Measurements from ENCODE around the gene SYNE1.

SYNE1 gene

DNA sequence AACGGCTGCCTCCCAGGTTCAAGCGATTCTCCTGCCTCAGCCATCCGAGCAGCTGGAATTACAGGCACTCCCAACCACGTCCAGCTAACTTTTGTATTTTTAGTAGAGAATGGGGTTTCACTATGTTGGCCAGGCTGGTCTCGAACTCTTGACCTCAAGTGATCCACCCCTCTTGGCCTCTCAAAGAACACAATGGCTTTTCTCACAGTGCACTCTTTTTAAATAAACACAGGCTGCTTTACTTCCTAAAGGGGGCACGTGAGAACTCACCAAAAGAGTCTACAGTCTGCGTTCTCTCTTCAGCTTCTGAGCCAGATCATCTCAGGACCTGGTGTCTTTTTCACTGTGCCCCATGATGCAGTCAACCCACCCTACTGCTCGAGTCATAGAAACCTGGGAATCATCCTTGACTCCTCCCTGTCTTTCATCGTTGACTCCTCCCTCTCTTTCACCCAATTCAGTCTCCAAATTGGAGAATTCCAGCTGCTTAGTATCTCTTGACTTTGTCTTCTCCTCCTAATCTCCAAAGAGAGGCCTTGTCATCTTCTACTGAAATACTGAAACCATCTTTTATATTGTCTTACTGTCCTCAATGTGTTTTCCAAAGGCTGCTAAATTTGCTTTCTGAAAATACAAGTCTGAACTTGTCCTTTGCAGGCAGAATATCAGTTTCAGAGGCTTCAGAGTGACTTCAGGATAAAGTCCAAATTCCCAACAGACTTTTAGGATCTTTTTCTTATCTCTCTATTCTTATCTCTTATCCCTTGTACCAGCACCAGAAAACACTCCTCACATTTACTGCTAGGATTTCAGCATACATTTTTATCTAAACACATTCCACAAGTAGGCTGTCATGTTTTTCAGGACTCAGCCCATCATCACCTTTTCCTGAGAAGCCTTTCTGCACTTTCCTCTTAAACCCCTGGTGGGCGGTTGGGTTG is 323.4 kb downstream of the SYNE1 start:
- DNase-seq (ENCODE audit: low spot score), result peak; percentile 40

DNA sequence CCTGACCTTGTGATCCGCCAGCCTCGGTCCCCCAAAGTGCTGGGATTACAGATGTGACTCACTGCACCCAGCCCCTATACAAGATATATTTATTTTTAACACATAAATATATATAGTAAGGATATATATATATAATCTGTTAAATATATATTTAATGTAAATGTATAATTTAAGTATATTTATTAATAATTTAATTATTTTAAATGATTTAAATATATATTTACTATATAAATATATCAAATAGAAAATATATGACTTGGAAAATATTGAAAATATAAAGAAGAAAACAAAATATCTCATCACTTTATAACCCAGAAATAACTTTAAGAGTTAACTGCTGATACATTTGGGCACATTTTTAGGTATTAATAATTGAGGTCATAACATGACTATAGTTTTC is 324.7 kb downstream of the SYNE1 start:
- no peak for DNase-seq (ENCODE audit: low spot score)

DNA sequence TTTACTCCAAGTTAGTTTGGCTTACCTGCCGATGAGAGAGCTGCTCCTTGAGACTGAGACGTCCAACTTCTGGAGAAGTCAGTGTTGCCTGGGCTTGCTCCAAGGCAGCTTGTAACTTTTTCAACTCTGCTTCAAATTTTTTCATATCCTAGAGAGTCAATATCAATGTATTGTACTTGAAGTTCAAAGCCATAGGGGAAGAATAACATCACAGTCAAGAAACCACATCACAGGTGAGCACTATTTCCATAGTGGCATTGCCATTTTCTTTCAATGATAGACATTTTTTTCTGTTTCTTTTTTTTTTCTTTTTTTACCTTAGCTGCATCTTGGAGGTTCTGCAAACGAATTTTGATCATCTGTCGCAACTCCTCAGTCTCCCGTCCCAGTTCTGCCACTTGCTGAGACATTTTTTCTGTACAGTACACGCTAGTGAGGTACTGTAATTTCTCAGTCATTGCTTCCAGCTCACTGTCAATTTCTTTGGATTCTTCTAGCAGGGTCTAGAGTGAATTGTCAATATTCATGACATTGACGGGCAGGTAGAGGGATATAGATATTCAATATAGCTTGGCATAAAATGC is 326.7 kb downstream of the SYNE1 start:
- no peak for DNase-seq (ENCODE audit: low spot score)

DNA sequence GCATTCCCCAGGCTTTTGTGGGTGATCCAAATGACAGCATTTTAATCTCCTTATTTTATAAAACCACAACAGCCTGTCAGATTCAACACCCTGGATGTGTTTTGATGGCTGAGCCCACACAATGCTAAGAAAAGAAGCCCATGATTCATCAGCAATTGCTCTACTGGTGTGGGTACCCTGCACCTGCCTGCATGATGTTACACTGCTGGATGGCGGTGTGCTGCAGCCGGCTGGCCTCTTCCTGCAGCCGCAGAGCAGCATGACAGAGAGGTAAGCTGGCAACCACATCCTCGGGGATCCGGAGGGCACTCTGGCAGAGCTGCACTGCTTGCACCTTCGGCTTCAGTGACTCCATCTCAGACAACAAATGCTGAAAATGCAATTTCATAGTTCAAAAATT is 327.5 kb downstream of the SYNE1 start:
- no peak for DNase-seq (ENCODE audit: low spot score)

DNA sequence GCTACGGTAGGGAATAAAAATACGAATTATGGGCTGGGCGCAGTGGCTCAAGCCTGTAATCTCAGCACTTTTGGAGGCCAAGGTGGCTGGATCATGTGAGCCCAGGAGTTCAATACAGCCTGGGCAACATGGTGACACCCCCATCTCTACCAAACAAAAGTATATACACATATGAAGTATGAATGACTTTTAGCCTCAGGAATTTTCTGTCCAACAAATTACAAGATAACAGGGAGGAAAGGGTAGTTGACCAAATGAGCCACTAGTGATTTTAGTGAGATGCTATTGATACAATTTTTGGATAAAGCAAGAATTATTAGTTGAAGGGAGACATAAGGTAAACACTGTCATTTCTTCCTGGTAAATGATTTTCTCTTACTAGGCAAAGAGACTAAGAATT is 328.2 kb downstream of the SYNE1 start:
- DNase-seq (ENCODE audit: low spot score), result no peak

DNA sequence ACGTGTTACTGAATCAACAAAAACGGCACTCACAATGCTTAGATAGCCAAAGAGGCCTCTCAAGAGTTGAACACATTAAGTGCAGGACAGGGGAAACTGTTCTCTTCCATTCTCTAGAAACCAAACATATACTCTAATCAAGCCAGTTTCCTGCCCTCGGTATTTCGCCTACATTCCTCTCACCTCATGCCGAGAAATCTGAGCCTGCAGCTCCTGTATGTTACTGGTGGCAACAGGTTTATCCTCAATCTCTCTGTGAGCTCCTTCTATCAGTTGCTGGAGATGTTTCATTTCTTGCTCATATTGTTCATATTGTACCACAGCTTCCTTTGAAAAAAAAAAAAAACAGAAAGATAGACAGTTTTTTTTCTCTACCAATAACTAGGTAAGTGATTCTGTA is 328.9 kb downstream of the SYNE1 start:
- DNase-seq (ENCODE audit: low spot score), result no peak

- DNase-seq (ENCODE audit: low spot score), result no peak
Measured at GRCh38 chr6:152305672-152306071, 331.5 kb downstream of the SYNE1 start.

DNA sequence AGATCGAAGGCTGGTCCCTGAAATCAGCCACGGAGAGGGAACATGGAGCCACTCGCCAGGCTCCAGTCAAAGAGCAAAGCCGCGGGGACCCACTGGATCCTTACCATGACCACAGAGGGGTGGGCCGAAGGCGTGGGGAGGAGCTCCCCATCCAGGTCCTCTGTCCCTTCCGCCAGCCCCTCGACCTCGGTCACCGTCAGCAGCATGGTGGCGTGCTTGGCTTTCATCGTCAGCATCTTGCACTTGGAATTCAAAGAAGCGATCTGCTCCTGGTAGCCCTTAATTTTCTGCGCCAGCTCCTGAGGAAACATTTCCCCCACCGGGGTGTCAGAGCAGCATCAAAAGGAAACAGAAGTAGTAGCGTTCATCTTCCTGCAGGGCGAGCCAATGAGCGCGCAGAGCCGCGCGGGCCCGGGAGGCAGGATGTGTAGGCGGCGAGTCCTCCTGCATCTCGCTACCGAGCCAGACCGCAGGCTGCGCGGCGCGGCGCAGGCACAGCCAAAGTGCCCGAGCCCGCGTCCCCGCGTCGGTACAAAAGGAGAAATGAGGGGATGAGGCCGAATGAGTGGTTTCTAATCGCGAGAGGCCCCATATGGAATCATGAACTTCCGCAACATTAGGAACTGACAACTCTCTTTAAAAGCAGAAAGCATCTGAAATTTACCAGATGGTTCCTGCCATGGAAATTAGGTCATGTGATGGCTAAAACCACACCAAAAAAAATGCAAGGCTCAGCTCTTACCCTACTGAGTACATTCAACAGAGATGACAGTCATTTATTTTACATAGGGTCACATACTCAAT is 335.2 kb downstream of the SYNE1 start:
- DNase-seq (ENCODE audit: low spot score), result peak; percentile 74

GRCh38 chr6:152301021-152301764 is 336.0 kb downstream of the SYNE1 start:
- no peak for DNase-seq (ENCODE audit: low spot score)

DNA sequence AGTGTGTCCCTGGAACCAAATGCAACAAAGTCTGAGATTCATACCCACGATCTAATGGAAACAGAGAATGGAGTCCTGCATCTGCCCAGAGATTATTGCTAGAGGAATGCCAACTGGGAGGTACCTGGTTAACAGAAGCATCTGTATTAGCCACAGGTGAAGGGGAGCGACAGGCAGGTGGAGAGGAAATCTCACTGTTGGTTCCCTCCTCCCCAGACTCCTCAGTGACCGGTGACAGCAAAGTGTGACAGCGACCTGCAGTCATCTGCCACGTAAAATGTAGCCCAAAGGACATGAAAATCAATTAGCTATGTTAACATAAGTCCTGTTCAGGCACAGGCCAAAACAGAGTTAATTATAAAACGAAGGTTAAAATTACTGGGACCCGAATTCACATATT is 336.6 kb downstream of the SYNE1 start:
- no peak for DNase-seq (ENCODE audit: low spot score)

DNA sequence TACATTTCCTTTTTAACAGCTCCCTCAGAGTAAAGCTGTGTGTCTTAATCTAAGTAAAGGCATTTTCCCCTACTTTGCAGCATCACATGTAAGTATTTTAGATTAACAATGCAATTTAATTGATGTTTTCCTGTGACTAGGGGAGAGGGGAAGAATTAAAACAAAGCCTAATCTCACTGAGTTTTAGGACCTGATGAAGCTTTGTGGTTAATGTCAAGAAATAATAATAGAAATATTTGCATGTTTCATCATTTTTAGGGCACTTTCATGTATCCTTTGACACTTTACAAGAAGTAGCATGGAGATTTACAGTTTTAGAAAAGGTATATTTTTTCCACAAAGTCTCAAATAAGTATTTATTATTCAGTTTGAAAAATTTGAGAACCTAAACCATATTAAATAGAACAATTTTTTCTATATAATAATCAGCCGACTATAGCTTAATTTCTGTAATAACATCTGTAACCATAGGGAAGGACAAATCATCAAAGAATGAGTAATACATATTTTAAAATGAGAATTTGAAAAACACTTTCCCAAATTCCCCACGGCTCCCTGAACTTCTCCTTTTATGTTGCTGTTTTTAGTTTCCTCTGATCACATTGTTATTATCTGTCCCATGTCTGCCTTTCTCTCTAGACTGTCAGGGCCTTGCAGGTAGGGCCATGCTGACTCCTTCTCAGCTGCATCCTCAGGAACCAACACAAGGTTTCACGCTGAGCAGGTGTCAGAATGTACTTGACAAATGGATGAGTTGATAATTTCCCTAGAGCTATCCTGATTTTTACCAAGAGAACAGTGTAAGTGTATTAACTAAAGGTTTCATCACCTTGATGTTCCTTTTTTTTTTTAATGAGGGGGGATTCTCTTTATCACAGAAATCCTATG is 338.1 kb downstream of the SYNE1 start:
- no peak for DNase-seq (ENCODE audit: low spot score)

DNA sequence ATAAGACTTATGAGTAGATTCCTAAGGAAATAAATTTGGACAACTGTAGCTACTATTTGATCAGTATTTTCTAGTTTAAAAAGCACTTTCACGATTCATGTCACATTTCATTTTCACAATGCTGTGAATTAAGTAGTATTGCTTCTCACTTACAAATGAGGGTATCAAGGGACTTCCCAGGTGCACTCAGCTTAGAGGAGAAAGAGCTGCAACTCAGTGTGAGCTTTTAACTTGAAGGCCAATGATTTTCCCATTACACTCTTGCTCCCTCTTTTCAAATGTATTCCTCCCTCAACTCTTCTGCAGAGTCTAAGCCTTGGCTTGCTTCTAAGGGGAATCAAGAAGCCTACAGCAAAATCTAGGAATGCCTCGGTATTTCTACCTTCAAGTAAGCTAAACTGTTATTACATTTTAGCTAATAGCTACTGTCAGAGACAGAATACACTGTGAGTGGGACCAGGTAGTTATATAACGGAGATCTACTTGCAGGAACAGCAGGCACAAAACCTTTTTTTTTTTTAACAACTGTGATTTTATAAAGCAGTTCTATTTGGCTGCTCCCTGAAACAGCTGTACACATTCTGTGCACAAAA is 339.0 kb downstream of the SYNE1 start:
- DNase-seq (ENCODE audit: low spot score), result no peak

GRCh38 chr6:152296648-152297376 is 340.4 kb downstream of the SYNE1 start:
- no peak for DNase-seq (ENCODE audit: low spot score)

- DNase-seq (ENCODE audit: low spot score), result no peak
Measured at GRCh38 chr6:152295920-152296319, 341.2 kb downstream of the SYNE1 start.

DNA sequence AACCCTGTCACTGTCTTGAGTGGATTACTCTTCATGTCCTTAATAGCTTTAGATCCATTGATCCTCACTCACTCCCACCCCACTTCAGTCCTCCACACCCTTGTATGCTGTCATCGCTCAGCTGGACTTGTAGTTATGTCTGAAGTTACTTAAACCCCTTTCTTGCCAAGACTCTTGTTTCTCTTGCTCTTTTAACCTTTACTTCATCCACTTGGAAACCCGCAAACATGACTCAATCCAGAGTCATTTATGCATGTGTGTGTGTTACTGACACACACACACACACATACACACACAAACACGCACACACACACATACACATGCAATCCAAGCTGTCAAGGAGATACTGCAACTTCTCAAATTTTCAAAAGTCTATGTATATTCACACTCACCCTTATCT is 341.8 kb downstream of the SYNE1 start:
- peak; percentile 55 for DNase-seq (ENCODE audit: low spot score)

DNA sequence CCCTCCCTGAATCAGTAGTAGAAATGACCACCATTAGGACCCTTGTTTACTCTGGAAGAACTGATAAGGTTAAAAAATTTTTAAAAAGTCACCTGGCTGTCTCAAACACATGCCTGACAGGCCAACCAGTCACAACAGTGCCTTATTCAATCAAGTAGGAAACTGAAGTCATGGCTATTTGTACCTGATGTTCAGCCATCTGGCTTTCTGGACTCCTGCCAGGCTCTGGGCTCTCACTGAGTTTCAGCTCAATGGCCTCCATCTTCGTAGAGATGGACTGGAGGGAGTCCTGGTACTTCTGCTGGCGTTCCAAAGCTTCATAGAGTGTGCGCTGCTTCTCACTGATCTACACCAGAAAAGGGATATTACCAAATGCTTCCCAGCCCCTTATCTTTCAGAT is 343.8 kb downstream of the SYNE1 start:
- DNase-seq (ENCODE audit: low spot score), result no peak

GRCh38 chr6:152292555-152292954 is 344.6 kb downstream of the SYNE1 start:
- DNase-seq (ENCODE audit: low spot score), result no peak

DNA sequence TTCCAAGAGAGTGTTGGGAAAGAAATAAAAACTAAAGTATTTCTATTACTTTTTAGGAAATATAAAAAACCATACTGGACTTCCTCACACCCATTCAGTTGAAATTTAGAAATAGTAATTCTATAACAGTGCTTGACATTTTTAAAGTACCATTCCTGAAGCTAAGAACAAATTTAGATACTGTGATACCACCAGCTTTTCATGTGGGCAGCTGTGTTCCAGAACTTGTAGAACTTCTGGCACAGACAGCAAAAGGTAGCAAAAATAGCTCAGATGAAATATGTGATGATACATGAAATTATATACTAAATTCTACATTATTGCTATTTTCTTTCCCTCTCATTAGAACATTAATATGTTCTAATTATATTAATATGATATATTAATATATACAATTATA is 346.5 kb downstream of the SYNE1 start:
- DNase-seq (ENCODE audit: low spot score), result no peak

- DNase-seq (ENCODE audit: low spot score), result no peak
Measured at GRCh38 chr6:152277826-152278329, 359.3 kb downstream of the SYNE1 start.

GRCh38 chr6:152273638-152274037 is 363.5 kb downstream of the SYNE1 start:
- DNase-seq (ENCODE audit: low spot score), result no peak
